ENCODE results near the gene MRPL49. TPM values are rescaled to one million over a fixed set of nuclear protein-coding genes. Genes with fewer than 3 reads are reported as not detected.

The MRPL49 gene
- total and polyA plus RNA-seq, 2 donors (not counting 1 experiment from before 2014, with no cell fraction given), result 39.6 to 48.5 TPM

- H3K36me3 ChIP-seq (replicated peaks in 1 of 2; ENCODE audit: control extremely low read depth in 1 of 2, control insufficient read depth in 1 of 2, extremely low read depth in 1 of 2, insufficient read depth in 2 of 2, low read length in 1 of 2), result peaks cover 0 to 21% of the 10 kb centered on the region in 2 experiments
- intact Hi-C loops (cut with micrococcal nuclease), result loop anchor here (1.0 kb wide), 5 partner anchors 12 to 83 kb away; partner anchors contain the start of genes CDCA5, SNX15, ZFPL1 and ZNHIT2
- H3K27me3 Mint-ChIP-seq, result no peaks in the 10 kb centered on the region
- peaks cover 0 to 6% (median 0%) of the 10 kb centered on the region in 3 donors for H3K9me3 ChIP-seq (ENCODE audit: control extremely low read depth in 1 of 3, control insufficient read depth in 2 of 3, insufficient read depth in 1 of 3, low read length in 2 of 3)
- ATAC-seq (ENCODE audit: low read depth) (peak; percentile 86), DNase-seq (peak; percentile 93)
- peak within 1 kb of the TSS; percentile 69 to 90 (median 77) for H3K4me3 ChIP-seq (ENCODE audit: control extremely low read depth in 1 of 5, extremely low read depth in 1 of 5, insufficient read depth in 1 of 5, low read depth in 2 of 5, low read length in 4 of 5)
- WGBS (ENCODE audit: insufficient coverage), result under 1% methylated on average over 50 of the region's 52 CpGs
- H3K79me2 ChIP-seq (ENCODE audit: control insufficient read depth, insufficient read depth, low read length), result peaks cover 29% of the 10 kb centered on the region
- H3K9me3 Mint-ChIP-seq (ENCODE audit: insufficient read depth), result no peaks in the 10 kb centered on the region
- H3K27ac ChIP-seq (ENCODE audit: low read length in 2 of 2), result peak within 1 kb of the TSS; percentile 77 to 81
- ChIA-PET POLR2A (interaction anchor here (0.6 to 4.0 kb wide), 9 partner anchors 14 to 324 kb away, joined by 3 to 26 read pairs (median 5); partner anchors contain the start of genes ARL2, CAPN1, FAU and MRPL49), CTCF (interaction anchor here (0.7 to 10.2 kb wide), 4 partner anchors 11 to 250 kb away, joined by 3 to 96 read pairs (median 4); partner anchors contain the start of gene TM7SF2)
- peaks cover 24% of the 10 kb centered on the region for H3K4me1 Mint-ChIP-seq
- H4K20me1 ChIP-seq (ENCODE audit: control insufficient read depth, insufficient read depth, low read length, poor library complexity, severe bottlenecking), result peaks cover 18% of the 10 kb centered on the region
- peaks cover 10 to 16% of the 10 kb centered on the region in 2 donors for H3K4me1 ChIP-seq (ENCODE audit: control insufficient read depth in 2 of 2, insufficient read depth in 2 of 2, low read length in 2 of 2)
- H2AFZ ChIP-seq (ENCODE audit: insufficient read depth, low read depth, low read length, poor library complexity, severe bottlenecking), result peak within 1 kb of the TSS; percentile 88
- H3K4me2 ChIP-seq (replicated peaks; ENCODE audit: low read depth, low read length, poor library complexity, severe bottlenecking), result peak within 1 kb of the TSS; percentile 92
- peak within 1 kb of the TSS; percentile 97 for H3K27ac Mint-ChIP-seq
- TF ChIP-seq EZH2 (IDR thresholded peaks at IDR 0.05; ENCODE audit: borderline replicate concordance, insufficient read depth, low read depth, low read length, poor library complexity, severe bottlenecking), result no peak
- no peaks in the 10 kb centered on the region for H3K27me3 ChIP-seq (replicated peaks in 1 of 4; ENCODE audit: control extremely low read depth in 1 of 4, control insufficient read depth in 3 of 4, insufficient read depth in 4 of 4, low read length in 3 of 4)
- peak within 1 kb of the TSS; percentile 96 for H3K4me3 Mint-ChIP-seq
- H3K9ac ChIP-seq (ENCODE audit: low read length), result peak within 1 kb of the TSS; percentile 90
Measured at GRCh38 chr11:65095974-65096806, 25.9 kb upstream of the MRPL49 start, which contains the start of gene VPS51. VPS51 (plus strand) TSS chr11:65096214; CDS start chr11:65096251, 37 bp downstream.

- Histone ChIP-seq H3K4me1 (ENCODE audit: control insufficient read depth in 2 of 2, insufficient read depth in 2 of 2, low read length in 2 of 2) (peaks cover 10 to 16% of the 10 kb centered on the region in 2 donors), H3K4me3 (ENCODE audit: control extremely low read depth in 1 of 5, extremely low read depth in 1 of 5, insufficient read depth in 1 of 5, low read depth in 2 of 5, low read length in 4 of 5) (peak overlapping the region; percentile 21 to 90 (median 73)), H3K79me2 (ENCODE audit: control insufficient read depth, insufficient read depth, low read length) (peaks cover 36% of the 10 kb centered on the region), H4K20me1 (ENCODE audit: control insufficient read depth, insufficient read depth, low read length, poor library complexity, severe bottlenecking) (peaks cover 18% of the 10 kb centered on the region), H3K9ac (ENCODE audit: low read length) (peak overlapping the region; percentile 90), H3K9me3 (ENCODE audit: control extremely low read depth in 1 of 3, control insufficient read depth in 2 of 3, insufficient read depth in 1 of 3, low read length in 2 of 3) (peaks cover 0 to 6% (median 0%) of the 10 kb centered on the region in 3 donors), H3K27me3 (replicated peaks in 1 of 4; ENCODE audit: control extremely low read depth in 1 of 4, control insufficient read depth in 3 of 4, insufficient read depth in 4 of 4, low read length in 3 of 4) (no peaks in the 10 kb centered on the region), H2AFZ (ENCODE audit: insufficient read depth, low read depth, low read length, poor library complexity, severe bottlenecking) (peak overlapping the region; percentile 88), H3K27ac (ENCODE audit: low read length in 2 of 2) (peak overlapping the region; percentile 42 to 81), H3K36me3 (replicated peaks in 1 of 2; ENCODE audit: control extremely low read depth in 1 of 2, control insufficient read depth in 1 of 2, extremely low read depth in 1 of 2, insufficient read depth in 2 of 2, low read length in 1 of 2) (peaks cover 0 to 23% of the 10 kb centered on the region in 2 experiments), H3K4me2 (replicated peaks; ENCODE audit: low read depth, low read length, poor library complexity, severe bottlenecking) (peak overlapping the region; percentile 92)
- H3K9me3 Mint-ChIP-seq (ENCODE audit: insufficient read depth), result no peaks in the 10 kb centered on the region
- no peak for TF ChIP-seq EZH2 (IDR thresholded peaks at IDR 0.05; ENCODE audit: borderline replicate concordance, insufficient read depth, low read depth, low read length, poor library complexity, severe bottlenecking)
- TF ChIP-seq CTCF (IDR thresholded peaks at IDR 0.05), result no peak
- DNase-seq, result no peak
- H3K27me3 Mint-ChIP-seq, result no peaks in the 10 kb centered on the region
- peak overlapping the region; percentile 96 for H3K4me3 Mint-ChIP-seq
- ChIA-PET CTCF (interaction anchor here (0.8 to 10.2 kb wide), 3 partner anchors 11 to 21 kb away, joined by 3 to 96 read pairs (median 20); partner anchors contain the start of genes TM7SF2 and ZNHIT2), POLR2A (interaction anchor here (0.6 to 4.0 kb wide), 9 partner anchors 14 to 325 kb away, joined by 3 to 26 read pairs (median 5); partner anchors contain the start of genes ARL2, CAPN1, FAU and MRPL49)
- peak overlapping the region; percentile 97 for H3K27ac Mint-ChIP-seq
- ATAC-seq (ENCODE audit: low read depth), result no peak
- 73% methylated on average over 5 of the region's 8 CpGs for WGBS (ENCODE audit: insufficient coverage)
- intact Hi-C loops (cut with micrococcal nuclease), result loop anchor here (1.0 kb wide), 5 partner anchors 13 to 84 kb away; partner anchors contain the start of genes CDCA5, SNX15, ZFPL1 and ZNHIT2
- H3K4me1 Mint-ChIP-seq, result peaks cover 24% of the 10 kb centered on the region
Measured at GRCh38 chr11:65096926-65097325, 25.2 kb upstream of the MRPL49 start.

Measured in B cell (primary cell).